ENCODE results near the gene IQCF5. TPM values are rescaled to one million over a fixed set of nuclear protein-coding genes. Genes with fewer than 3 reads are reported as not detected.

Gene IQCF5
- total and polyA plus RNA-seq, 2 donors (not counting 1 experiment from before 2014, with no cell fraction given): not detected

DNA sequence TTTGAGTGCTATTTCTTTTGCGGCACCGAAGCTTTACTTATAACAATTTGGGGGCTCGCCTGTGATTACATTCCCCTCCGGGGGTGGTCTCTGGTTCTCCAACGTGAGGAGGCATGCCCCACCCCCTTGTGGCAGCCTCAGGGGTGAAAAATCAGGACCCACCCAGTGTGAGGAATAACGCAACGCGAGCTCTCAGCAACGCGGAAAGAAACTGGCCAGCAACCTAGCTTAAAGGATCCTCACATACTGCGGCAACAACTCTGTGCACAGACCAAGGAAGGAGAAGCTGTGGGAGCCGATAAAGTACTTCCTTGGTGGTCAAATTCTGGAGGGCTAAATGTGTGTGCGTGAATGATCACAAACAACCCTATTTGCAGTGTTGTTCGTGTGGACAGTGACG lies 22.0 kb upstream of the IQCF5 start:
- H3K9me3 Mint-ChIP-seq (ENCODE audit: insufficient read depth): no peaks in the 10 kb centered on the region
- Histone ChIP-seq H3K4me2 (replicated peaks; ENCODE audit: low read depth, low read length, poor library complexity, severe bottlenecking) (no peak overlapping the region), H3K79me2 (ENCODE audit: control insufficient read depth, insufficient read depth, low read length) (no peaks in the 10 kb centered on the region), H3K27me3 (replicated peaks in 1 of 4; ENCODE audit: control extremely low read depth in 1 of 4, control insufficient read depth in 3 of 4, insufficient read depth in 4 of 4, low read length in 3 of 4) (peaks cover 0 to 8% (median 3%) of the 10 kb centered on the region in 4 experiments), H2AFZ (ENCODE audit: insufficient read depth, low read depth, low read length, poor library complexity, severe bottlenecking) (no peak overlapping the region), H3K36me3 (replicated peaks in 1 of 2; ENCODE audit: control extremely low read depth in 1 of 2, control insufficient read depth in 1 of 2, extremely low read depth in 1 of 2, insufficient read depth in 2 of 2, low read length in 1 of 2) (no peaks in the 10 kb centered on the region), H3K9me3 (ENCODE audit: control extremely low read depth in 1 of 3, control insufficient read depth in 2 of 3, insufficient read depth in 1 of 3, low read length in 2 of 3) (no peaks in the 10 kb centered on the region), H3K27ac (ENCODE audit: low read length in 2 of 2) (no peak overlapping the region), H3K4me3 (ENCODE audit: control extremely low read depth in 1 of 5, extremely low read depth in 1 of 5, insufficient read depth in 1 of 5, low read depth in 2 of 5, low read length in 4 of 5) (no peak overlapping the region), H3K9ac (ENCODE audit: low read length) (no peak overlapping the region), H4K20me1 (ENCODE audit: control insufficient read depth, insufficient read depth, low read length, poor library complexity, severe bottlenecking) (no peaks in the 10 kb centered on the region), H3K4me1 (ENCODE audit: control insufficient read depth in 2 of 2, insufficient read depth in 2 of 2, low read length in 2 of 2) (no peaks in the 10 kb centered on the region)
- H3K27me3 Mint-ChIP-seq: peaks cover 66% of the 10 kb centered on the region
- POLR2A ChIA-PET: no interaction called here
- intact Hi-C loops (cut with micrococcal nuclease): no loop called here
- CTCF ChIA-PET: no interaction called here
- 89% methylated on average over 10 of the region's 15 CpGs for WGBS (ENCODE audit: insufficient coverage)
- H3K27ac Mint-ChIP-seq: no peak overlapping the region
- DNase-seq: no peak
- no peak for ATAC-seq (ENCODE audit: low read depth)
- H3K4me1 Mint-ChIP-seq: no peaks in the 10 kb centered on the region
- H3K4me3 Mint-ChIP-seq: no peak overlapping the region
- TF ChIP-seq, protein P1, sequence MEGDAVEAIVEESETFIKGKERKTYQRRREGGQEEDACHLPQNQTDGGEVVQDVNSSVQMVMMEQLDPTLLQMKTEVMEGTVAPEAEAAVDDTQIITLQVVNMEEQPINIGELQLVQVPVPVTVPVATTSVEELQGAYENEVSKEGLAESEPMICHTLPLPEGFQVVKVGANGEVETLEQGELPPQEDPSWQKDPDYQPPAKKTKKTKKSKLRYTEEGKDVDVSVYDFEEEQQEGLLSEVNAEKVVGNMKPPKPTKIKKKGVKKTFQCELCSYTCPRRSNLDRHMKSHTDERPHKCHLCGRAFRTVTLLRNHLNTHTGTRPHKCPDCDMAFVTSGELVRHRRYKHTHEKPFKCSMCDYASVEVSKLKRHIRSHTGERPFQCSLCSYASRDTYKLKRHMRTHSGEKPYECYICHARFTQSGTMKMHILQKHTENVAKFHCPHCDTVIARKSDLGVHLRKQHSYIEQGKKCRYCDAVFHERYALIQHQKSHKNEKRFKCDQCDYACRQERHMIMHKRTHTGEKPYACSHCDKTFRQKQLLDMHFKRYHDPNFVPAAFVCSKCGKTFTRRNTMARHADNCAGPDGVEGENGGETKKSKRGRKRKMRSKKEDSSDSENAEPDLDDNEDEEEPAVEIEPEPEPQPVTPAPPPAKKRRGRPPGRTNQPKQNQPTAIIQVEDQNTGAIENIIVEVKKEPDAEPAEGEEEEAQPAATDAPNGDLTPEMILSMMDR (IDR thresholded peaks at IDR 0.05): no peak
- no peak for TF ChIP-seq EZH2 (IDR thresholded peaks at IDR 0.05; ENCODE audit: borderline replicate concordance, insufficient read depth, low read depth, low read length, poor library complexity, severe bottlenecking)

DNA sequence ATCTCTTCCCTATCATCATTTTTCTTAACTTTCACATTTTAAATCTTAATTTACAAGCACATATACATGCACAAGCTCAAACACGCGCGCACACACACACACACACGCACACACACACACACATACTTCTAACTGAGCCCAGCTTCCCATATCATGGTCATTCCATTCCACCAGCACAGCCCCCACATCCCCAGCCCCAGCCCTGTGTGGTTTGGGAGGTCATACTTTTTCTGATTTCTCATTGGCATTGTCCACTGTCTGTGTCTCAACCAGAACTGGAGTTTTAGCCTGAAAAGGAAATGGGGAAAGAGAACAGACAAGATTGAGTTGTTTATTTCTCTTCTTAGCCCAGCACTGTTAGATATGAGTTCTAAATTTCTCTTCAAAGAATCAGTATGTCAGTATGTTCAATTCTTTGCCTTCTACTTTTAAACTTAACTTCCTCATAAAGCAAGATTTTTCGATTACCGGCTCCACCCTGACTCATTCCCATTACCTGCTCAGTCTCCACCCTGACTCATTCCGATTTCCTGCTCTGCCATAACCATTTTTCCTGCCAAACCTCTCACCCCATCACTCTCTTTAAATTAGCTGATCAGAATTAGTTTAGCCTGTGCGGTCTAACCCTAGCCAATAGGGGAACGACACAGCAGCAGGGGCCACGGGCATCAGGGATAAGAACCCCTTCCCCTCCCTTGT lies 21.4 kb upstream of the IQCF5 start:
- H3K36me3 ChIP-seq (replicated peaks in 1 of 2; ENCODE audit: control extremely low read depth in 1 of 2, control insufficient read depth in 1 of 2, extremely low read depth in 1 of 2, insufficient read depth in 2 of 2, low read length in 1 of 2): no peaks in the 10 kb centered on the region
- Mint-ChIP-seq H3K9me3 (ENCODE audit: insufficient read depth) (no peaks in the 10 kb centered on the region), H3K27ac (no peak overlapping the region), H3K4me3 (no peak overlapping the region), H3K27me3 (peaks cover 66% of the 10 kb centered on the region), H3K4me1 (no peaks in the 10 kb centered on the region)
- no peaks in the 10 kb centered on the region for H3K4me1 ChIP-seq (ENCODE audit: control insufficient read depth in 2 of 2, insufficient read depth in 2 of 2, low read length in 2 of 2)
- TF ChIP-seq, protein P1 (IDR thresholded peaks at IDR 0.05): no peak
- TF ChIP-seq EZH2 (IDR thresholded peaks at IDR 0.05; ENCODE audit: borderline replicate concordance, insufficient read depth, low read depth, low read length, poor library complexity, severe bottlenecking): no peak
- H3K79me2 ChIP-seq (ENCODE audit: control insufficient read depth, insufficient read depth, low read length): no peaks in the 10 kb centered on the region
- intact Hi-C loops (cut with micrococcal nuclease): no loop called here
- ChIA-PET POLR2A (no interaction called here), CTCF (no interaction called here)
- H3K27ac ChIP-seq (ENCODE audit: low read length in 2 of 2): no peak overlapping the region
- no peak overlapping the region for H3K4me2 ChIP-seq (replicated peaks; ENCODE audit: low read depth, low read length, poor library complexity, severe bottlenecking)
- no peak overlapping the region for H3K4me3 ChIP-seq (ENCODE audit: control extremely low read depth in 1 of 5, extremely low read depth in 1 of 5, insufficient read depth in 1 of 5, low read depth in 2 of 5, low read length in 4 of 5)
- DNase-seq: no peak
- H3K9ac ChIP-seq (ENCODE audit: low read length): no peak overlapping the region
- no peaks in the 10 kb centered on the region for H3K9me3 ChIP-seq (ENCODE audit: control extremely low read depth in 1 of 3, control insufficient read depth in 2 of 3, insufficient read depth in 1 of 3, low read length in 2 of 3)
- WGBS (ENCODE audit: insufficient coverage): 94% methylated on average over 3 of the region's 10 CpGs
- no peaks in the 10 kb centered on the region for H4K20me1 ChIP-seq (ENCODE audit: control insufficient read depth, insufficient read depth, low read length, poor library complexity, severe bottlenecking)
- ATAC-seq (ENCODE audit: low read depth): no peak
- H3K27me3 ChIP-seq (replicated peaks in 1 of 4; ENCODE audit: control extremely low read depth in 1 of 4, control insufficient read depth in 3 of 4, insufficient read depth in 4 of 4, low read length in 3 of 4): peaks cover 0 to 9% (median 4%) of the 10 kb centered on the region in 4 experiments
- no peak overlapping the region for H2AFZ ChIP-seq (ENCODE audit: insufficient read depth, low read depth, low read length, poor library complexity, severe bottlenecking)

All from B cell (primary cell).